HG02885 (cell line): ENCODE data around the gene CCDC30.
A peak's percentile ranks its signal among the peaks of the same experiment; 100 is the strongest.

Experiments
- ATAC-seq: cut with Tn5 transposase; IDR thresholded peaks from one replicate; pipeline ENCODE4 v1.9.1; 2021; ENCODE audit warnings: mild to moderate bottlenecking; ENCODE audit not compliant: unreplicated experiment, poor library complexity

CCDC30 gene

DNA sequence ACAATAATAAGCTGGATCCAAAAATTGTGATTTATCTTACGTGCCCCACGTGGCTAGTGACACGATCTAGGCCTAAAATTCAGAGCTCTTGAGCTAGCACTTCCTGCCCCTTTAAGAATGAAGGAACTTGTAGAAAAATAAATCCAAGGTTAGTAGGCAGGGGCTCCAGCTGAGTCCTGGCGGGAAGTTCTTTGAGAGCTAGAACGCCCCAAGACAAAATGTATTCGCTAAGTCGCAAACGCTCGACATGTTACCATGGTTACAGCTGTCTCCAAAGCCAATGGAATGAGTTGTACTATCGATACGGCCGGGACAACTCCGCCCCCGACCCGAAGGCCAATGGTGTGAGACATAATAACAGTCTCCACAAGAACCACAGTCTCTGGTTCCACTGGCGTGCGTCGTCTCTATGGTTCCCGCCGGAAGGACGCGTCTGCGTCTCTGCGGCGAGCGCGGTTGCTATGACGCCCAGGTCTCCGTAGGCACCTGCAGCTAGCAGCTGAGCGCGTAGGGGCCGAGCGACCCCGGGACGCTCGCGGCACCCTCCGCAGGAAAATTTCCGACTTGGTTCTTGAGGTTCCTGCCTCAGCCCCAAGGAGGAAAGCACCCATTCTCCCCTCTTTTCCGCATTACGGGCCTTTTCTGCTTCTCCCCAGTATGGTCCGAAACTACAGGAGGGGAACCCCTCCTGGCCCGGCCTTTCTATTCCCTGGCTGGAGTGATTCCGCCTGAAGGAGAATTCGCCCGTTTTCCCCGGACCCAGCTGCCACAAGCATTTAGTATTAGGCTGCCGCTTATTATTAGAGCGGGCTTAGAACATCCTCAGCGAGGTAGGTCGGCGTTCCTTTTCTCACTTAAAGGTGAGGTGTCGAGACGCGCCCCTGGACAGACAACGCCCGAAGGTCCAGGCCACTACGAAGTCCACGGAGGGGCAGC is at the start of gene CCDC30:
TSS of gene CCDC30 (plus strand) at position 459 of the 936 bp plus-strand sequence. CDS start 17,266 bp downstream, outside the sequence.
- peak; percentile 99 for ATAC-seq

DNA sequence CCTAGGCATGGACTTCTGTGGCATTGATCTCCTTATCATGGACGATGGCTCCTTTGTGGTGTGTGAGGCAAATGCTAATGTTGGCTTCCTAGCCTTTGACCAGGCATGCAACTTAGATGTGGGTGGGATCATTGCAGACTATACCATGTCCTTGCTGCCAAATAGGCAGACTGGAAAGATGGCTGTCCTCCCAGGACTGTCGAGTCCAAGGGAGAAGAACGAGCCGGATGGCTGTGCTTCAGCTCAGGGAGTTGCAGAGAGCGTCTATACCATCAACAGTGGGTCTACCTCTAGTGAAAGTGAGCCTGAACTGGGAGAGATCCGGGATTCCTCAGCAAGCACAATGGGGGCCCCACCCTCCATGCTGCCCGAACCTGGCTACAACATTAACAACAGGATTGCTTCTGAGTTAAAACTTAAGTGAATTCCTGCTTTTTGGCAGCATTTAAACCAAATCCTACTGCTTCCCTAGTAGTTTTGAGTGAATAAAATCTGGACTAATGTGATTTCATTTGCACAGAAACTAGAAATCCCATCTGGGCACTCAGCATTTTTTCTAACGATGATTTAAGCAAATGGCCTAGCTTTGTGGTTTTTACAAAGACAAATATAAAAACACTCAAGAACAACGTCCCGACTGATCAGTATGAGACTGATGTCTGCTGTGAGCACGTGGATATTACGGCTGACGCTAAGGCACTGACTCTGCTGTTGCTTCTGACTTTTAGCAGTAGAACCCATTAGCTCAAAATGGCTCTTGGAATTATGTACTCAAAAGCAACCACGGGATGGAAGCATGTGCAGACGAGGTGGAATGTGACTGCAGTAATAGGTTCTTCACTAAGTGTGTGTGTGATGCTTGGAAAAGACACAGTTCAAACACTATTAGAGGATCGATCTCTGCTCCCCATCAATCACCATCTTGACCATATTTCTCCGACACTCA is 48.3 kb upstream of the CCDC30 start:
- no peak for ATAC-seq

DNA sequence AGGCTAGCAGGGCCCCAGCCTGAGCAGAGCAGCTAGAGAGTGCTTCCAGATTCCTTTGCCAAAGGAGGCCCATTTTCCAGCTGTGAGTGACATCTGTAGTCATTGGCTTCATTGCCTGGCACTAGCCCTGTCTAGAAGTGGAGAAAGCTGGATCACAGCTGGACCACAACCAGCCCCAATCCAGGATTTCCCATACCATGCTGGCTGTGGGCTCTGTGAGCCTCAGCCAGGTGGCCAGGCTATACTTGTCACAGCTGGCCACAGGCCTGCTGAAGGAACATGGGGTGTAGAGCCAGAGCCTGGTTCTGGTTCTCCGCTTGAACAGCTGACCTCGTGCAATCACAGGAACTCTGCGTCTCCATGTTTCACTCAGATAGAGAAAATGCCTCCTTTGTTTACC is 45.9 kb upstream of the CCDC30 start:
- ATAC-seq, result no peak

DNA sequence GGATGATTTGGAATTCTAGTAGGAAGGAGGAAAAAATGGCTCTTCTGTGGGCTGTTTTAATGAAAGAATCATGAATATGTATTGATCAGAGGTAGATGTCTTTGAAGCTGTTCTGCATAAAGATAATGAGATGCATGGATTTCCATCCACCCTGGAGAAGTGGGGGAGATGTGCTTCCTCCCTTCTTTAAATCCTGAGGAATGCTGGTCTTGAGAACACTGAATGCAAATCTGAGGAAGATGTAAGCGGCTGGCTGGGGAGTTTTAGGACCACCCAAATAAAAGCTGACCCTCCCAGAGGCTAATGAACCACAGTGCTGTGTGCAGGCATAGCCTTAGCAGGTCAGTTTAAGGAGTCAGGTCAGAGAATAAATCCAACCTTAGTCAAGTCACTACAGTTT is 44.6 kb upstream of the CCDC30 start:
- ATAC-seq, result no peak

DNA sequence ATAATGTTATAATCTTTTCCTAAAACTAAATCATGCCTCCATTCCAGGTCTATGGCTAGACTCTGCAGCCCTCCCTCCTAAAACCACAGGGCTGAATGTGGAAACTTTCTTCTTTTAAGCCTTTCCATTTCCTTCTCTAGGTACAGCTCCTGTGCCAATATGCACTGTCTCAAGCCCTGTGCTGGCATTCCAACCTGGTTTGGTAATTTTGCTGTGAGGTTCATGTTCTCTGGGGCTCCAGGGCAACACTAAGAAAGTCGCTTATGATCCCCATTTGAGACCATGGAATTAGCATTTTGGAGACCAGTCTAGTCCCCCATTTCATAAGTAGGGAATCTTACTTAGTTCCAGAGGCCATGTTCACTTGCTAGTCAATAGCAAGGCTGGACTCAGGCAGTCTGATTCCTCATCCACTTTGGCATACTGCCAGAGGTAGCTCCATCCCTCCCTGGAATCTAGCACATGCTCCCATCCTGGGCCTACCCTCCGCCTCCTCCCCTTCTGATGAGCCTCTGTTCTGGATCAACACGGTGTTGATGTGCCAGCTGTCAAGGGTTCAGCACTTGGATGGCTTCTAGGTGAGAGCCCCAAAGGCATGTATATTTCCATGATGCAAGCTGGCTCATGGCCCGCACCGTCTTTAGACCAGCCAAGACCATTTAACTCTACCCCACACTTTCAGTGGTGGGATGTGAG is 43.8 kb upstream of the CCDC30 start:
- ATAC-seq, result no peak

DNA sequence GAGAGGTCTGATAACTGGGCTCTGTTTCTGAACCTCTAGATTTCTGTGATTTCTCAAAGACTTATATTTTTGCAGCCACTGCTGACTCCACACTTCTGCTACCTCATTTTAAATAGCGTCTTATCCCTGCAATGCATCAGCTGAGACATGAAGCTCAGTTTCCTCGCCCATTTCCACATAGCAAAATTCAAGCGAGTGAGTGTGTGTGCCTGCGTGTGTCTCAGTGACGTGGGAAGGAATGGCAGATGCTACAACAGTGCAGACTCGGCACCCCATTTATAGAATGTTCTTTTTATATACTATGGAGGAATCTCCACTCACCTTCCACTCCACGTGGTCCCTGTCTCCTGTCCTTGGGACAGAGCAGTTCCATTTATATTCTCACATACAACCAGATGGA is 43.0 kb upstream of the CCDC30 start:
- ATAC-seq, result no peak

DNA sequence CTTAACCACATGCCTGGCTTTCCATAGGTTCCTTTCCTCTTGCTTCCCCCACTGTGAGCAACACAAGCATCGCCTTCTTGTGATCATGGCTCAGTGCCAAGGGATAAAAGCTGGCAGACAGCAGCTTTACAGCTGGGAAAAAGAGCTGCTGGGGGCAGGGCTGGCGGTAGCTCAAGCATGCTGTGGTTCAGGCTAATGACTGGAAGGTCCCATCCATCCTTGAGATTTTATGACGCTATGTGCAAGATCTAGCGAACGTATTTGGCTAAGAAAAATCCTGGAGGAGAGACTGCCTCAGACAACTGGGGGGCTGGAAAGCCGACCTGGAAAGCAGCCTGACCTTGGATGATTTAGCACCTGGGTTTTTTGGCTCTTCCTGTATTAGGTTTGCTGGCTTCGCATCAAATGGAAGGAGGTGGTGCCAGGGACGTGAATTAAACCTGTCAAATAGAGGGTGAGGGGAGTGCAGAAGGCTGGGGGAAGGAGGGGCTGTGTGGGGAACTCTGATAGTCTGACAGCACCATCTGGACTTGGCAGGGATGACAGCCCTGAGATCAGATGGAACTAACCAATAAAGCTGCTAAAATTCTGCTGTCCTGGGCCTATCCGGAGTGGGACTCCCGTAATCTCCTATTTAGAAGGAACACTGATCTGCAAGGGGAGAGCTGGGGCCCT is 42.0 kb upstream of the CCDC30 start:
- ATAC-seq, result no peak

DNA sequence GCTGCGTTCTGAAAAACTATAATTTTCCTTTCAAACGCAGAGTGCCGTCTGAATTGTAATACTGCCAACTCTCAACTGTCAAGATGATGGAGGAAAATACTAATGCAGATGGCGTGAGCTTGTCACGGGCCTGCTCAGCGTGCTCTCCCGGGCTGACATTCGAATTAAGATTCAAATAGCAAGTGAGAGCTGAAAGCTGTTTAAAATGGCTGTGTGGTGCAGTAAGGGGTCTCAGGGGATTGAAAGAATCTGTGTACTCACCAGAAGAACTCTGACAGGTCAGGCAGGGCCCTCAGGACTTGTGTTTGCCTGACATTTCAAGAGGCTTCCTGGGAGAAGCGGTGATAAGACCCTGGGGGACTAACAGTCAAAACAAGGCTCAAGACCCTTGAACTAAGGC is 40.3 kb upstream of the CCDC30 start:
- ATAC-seq, result no peak

DNA sequence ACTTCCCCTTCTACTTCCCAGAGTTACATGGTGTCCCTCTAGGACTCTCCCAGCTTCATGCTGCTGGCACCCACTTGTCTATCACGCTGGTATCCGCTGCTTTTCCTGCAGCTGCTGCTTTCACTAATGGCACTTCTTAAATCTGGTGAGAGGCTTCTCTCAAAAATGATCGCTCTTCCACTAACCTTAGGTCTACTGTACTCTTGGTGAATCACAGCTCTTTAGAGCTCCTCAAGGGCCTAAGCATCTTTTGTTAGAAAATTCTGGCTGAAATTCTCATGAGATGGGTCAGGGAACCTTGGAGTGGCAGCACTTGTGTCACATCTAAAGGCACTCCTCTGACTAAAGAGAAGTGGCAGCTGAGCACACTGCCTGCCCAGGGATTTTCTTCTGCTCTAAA is 39.4 kb upstream of the CCDC30 start:
- no peak for ATAC-seq

DNA sequence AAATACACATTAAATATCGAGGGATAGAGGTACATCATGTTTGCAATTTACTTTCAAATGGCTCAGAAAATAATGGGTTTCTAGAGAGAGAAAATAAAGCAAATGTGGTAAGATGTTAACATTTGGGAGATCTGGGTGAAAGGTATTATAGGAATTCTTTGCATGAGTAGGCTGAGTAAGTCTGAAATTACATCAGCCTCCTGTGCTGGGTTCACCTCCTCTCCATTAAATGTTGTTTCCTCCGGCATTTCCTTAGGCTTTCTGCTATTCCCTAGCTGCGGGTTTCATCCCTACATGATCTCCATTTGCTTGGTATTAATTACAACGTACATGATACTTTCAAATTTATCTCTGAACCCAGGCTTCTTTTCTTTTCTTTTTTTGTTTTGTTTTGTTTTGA is 38.9 kb upstream of the CCDC30 start:
- no peak for ATAC-seq

DNA sequence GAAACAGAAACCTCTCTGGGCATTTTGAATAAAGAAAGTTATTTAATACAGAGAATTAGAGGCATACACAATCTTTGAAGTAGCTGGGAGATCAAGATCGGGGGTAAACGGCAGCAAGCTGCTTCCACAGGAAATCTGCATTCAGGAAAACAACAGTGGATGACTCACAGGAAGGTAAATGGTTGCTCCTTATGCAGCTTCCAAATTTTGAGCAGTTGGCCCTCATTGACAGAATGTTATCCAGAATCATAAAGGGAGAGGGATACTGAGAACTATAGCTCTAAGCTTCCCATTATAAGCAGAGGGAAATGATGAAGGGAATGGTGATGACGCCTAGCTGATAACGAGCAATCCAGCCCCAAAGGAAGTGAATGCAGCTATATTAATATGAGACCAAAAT is 35.8 kb upstream of the CCDC30 start:
- ATAC-seq, result no peak

DNA sequence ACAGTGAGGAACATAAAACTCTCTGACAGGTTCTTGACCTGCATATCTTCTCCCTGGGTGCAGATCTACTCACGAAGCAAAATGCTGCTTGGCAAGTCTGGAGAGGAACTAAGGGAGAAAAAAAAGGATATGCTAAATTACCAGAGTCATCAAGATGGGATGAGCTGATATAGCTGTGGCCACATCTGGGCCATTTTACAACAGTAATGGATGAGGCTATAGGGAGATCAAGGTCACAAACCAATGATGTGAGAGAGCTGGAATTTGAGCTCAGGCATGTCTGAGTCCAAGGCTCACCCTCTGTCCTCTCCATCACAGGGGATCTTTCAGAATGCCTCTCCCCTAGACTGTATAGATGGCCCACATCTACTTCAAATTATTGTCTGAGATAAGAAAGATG is 33.5 kb upstream of the CCDC30 start:
- ATAC-seq, result no peak

DNA sequence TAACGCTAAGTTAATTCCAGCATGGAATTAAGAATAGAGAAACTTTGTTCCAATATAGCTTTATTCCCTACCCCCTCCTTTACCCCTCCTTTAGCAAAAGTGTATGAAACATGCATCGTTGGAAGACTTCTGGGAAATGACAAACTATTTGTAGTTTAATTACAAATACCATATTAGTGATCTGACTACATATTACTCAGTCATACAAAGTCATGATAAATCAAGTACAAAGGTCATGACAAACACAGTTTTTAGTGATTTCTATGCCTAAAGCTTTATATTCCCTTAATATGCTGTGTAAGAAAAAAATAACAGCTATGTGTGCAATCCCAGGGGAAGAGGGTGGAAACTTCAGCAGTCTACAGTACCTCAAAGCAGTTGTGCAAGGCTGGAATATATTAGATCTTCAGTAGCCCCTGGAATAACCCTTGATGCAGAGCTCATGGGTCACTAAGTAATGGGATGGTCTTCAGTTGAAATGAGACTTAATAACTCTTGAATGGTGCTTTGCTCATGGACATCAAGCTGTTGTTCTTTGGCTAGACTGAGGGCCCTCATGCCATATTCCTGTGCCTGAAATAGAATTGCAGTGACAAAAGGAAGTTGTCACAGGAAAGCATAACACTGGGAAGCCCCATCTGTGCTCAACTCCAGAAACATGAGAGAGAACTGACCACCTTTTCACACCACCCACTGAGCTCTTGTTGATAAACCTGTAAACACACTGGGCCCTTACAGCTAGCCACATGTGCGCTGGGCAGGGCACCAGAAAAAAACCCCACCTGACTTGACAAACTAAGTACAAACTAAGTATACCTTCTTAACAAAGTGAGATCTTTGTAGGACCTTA is 32.6 kb upstream of the CCDC30 start:
- no peak for ATAC-seq

DNA sequence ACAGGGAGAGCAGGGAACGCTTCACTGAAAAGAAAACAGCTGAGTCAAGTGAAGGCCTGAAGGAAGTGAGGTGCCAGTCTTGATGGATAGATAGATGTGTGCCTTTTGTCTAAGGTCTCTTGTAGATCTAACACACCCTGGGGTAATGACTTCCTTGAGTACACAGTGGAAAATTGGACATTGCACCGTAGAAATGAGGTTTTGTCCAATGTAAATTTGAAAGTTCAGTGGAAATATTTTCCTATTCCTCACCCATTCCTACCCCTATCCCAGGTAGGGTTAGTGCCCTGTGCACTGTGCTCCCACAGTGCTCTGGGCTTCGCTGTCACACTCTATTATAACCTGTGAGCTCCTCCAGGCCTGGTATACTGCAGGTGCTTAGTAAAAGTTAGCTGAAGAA is 31.6 kb upstream of the CCDC30 start:
- ATAC-seq, result no peak

DNA sequence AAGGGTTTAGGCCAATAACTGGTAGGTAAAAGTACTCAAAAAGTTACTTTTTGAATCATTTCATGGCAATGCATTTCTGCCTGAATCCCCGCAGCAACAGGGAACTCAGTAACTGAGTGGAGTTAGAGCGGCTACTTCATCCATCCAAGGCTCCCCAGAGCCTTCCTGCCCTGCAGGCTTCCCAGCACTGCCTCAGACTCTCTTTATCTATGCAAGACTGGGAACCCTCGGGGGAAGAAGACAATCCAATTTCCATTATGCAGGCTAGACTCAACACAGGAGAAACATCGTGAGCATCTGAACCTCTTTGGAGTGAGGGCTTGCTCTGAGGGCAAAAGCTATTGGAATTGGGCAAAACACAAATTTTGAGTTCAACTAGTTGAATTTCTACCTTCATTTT is 30.4 kb upstream of the CCDC30 start:
- no peak for ATAC-seq

DNA sequence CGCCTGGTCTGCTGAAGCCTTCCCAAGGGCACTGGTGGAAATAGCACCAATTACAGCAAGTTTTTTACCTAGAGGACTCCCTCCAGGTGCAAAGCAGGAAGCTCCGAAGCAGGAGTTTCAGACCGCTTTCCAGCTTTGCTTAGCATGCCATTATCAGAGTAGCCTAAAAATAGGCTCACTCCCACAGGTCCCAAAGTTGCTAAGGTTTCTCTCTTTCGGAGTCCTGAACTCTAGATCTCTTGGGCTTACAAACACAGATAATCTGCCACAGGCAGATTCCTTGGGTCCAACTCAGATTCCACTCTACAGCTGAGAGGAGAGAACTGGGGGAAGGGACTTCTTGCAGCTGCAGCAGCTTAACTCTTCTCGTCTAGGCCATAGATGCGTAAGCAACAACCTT is 29.7 kb upstream of the CCDC30 start:
- no peak for ATAC-seq

DNA sequence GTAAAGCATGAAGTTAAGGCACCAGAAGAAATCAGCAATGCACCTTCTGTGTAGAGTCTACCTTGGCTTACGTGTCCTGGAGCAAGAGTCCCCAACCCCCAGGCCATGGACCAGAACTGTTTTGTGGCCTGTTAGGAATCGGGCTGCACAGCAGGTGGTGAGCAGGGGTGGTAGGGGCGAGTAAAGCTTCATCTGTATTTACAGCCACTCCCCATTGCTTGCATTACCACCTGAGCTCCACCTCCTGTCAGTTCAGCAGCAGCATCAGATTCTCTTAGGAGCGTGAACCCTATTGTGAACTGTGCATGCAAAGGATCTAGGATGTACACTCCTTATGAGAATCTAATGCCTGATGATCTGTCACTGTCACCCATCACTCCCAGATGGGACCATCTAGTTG is 28.7 kb upstream of the CCDC30 start:
- ATAC-seq, result no peak

DNA sequence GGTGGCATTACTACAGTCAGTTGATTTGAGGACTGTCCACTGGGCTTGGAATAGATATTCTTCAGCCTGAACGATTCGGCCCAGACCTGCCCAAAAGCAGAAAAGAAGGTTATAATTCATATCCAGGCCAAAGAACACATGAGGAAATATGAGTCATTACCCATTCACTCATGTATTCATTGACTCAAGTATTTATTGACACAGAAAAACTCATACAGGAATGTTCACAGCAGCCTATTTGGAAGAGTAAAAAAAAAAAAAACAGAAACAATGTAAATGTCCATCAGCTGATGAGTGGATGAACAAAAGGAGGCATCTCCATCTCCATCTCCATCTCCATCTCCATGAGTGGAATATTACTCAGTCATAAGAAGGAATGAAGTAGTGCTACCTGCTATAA is 23.1 kb upstream of the CCDC30 start:
- ATAC-seq, result no peak

DNA sequence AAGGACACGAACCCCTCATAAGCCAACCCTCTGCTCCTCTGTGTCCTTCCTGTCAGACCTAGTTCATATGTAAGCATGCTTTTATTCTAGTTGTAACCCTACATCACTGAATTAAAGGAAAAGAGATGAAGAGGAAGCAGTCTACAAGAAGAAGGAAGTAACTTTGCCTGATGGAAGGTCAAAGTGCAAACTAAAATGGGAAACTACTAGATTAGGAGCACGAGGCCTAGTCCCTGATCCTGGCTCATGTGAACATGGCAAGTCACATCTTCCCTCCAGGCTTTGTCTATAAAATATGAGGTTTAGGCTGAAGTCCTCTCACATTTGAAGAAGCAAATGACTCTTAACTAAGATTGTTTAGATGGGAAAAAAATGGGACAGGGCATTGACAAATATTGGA is 20.4 kb upstream of the CCDC30 start:
- no peak for ATAC-seq
